SHP77 treated with DMSO at 0.1 percent for 48 hours (cell line): ENCODE measurements around the gene EVA1C.

Experiments used
- DNase-seq: peaks from one replicate; lab custom pipeline; 2025; lab: John Stamatoyannopoulos, UW

The EVA1C gene

DNA sequence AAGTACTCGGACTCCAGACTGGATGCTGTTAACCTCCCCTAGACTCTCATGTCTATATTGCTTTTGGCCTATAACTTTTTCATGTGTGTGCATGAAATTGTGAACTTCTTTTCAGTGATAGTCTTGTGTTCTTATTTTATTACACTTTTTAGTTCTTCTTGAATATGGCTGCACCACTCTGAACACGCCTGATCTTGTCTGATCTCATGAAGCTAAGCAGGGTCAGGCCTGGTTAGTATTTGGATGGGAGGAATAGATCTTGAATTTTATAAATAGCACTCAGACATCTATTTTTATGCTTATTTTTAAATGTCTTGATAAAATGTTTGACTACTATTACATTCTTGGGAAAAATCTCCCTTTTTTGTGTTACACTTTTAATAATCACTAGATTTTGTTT is 150.4 kb downstream of the EVA1C start:
- no peak for DNase-seq
